ENCODE data around the gene PEPD.
A peak's percentile ranks its signal among the peaks of the same experiment; 100 is the strongest.
"Not testable (repeated sequence)": the region's sequence is repeated elsewhere in the genome, so short reads cannot be mapped to it uniquely, and the experiment has no call there.

Gene PEPD

DNA sequence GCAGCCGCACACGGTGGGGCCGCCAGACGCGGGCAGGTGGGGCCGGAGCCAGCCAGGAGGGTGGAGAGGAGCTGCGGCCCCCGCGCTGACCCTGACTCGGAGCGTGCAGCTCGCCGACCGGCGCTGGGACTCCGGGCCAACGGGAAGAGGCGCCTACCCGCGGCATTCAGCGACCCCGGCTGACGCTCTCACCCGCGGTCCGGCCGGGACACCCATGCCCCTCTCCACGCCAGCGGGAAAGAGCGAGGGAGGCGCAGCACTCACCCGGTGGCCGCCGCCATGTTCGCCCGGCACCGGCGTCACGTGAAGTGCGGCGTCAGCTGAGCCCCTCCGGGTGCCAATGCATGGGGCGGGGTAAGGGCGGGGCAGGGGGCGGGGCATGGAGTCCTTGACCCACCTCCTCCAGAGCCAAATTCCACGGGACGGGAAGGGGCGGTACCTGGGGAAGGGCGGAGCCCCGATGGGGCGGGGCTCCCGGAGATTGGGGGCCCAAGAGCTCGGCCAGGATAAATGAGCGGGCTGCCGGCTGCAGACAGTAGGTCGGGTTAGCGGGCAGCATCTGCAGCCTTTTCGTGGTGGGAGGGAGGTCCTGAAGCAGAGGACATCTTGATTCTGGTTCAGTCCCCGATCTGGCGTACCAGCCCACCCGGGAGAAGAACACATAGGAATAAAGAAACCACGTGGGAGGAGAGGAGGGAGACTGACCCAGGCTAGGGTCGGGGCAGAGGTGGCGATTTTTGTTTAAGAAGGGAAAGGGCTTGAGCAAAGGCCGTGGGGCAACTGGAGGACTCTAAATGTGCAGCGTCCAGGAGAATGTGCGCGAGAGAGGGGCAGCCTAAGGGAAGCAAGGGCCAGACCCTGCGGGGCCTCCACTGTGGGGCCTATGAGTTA lies at the start of gene PEPD:
Gene PEPD, minus strand, starts transcription at position 312 of the 891 bp plus-strand sequence. Its CDS starts 31 bp downstream, at position 281.
- H3K27ac ChIP-seq, result peak within 1 kb of the TSS; percentile 62; the same call in 1 of the 2 replicates
- TF ChIP-seq, protein P1, sequence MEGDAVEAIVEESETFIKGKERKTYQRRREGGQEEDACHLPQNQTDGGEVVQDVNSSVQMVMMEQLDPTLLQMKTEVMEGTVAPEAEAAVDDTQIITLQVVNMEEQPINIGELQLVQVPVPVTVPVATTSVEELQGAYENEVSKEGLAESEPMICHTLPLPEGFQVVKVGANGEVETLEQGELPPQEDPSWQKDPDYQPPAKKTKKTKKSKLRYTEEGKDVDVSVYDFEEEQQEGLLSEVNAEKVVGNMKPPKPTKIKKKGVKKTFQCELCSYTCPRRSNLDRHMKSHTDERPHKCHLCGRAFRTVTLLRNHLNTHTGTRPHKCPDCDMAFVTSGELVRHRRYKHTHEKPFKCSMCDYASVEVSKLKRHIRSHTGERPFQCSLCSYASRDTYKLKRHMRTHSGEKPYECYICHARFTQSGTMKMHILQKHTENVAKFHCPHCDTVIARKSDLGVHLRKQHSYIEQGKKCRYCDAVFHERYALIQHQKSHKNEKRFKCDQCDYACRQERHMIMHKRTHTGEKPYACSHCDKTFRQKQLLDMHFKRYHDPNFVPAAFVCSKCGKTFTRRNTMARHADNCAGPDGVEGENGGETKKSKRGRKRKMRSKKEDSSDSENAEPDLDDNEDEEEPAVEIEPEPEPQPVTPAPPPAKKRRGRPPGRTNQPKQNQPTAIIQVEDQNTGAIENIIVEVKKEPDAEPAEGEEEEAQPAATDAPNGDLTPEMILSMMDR (conservative IDR thresholded peaks at IDR 0.05), result no peak

DNA sequence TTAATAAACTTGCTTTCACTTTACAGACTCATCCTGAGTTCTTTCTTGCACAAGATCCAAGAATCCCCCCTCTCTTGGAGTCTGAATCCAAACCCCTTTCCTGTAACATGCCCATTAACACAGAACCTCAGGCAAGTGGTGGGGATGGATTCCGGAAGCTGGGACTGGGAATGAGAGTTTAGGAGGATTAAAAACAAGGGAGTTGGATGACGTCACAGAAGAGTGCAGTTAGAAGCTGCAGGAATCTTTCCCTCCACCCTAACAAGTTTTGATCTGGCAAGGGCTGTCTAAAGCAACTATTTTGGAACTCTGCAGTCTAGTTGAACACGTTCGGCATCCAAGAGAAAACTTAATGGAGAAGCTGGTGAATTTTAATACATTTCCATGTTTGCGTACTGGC lies 48.2 kb upstream of the PEPD start:
- TF ChIP-seq, protein P1 (conservative IDR thresholded peaks at IDR 0.05), result no peak
- no peak overlapping the region for H3K27ac ChIP-seq

GRCh38 chr19:33568706-33569105 lies 47.1 kb upstream of the PEPD start:
- TF ChIP-seq, protein P1 (conservative IDR thresholded peaks at IDR 0.05), result no peak
- no peak overlapping the region for H3K27ac ChIP-seq

GRCh38 chr19:33564836-33565338 lies 43.3 kb upstream of the PEPD start:
- TF ChIP-seq, protein P1 (conservative IDR thresholded peaks at IDR 0.05), result no peak

GRCh38 chr19:33562636-33563035 lies 41.0 kb upstream of the PEPD start:
- TF ChIP-seq, protein P1 (conservative IDR thresholded peaks at IDR 0.05), result no peak
- H3K27ac ChIP-seq, result no peak overlapping the region

More at GRCh38 chr19:33564836-33565338, 43.3 kb upstream of the PEPD start:
- H3K27ac ChIP-seq, result no peak overlapping the region

DNA sequence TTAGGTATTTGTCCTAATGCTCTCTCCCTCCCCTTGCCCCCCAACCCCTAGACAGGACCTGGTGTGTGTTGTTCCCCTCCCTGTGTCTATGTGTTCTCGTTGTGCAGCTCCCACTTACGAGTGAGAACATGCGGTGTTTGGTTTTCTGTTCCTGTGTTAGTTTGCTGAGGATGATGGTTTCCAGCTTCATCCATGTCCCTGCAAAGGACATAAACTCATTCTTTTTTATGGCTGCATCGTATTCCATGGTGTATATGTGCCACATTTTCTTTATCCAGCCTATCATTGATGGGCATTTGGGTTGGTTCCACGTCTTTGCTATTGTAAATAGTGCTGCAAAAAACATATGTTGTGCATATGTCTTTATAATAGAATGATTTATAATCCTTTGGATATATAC lies 40.1 kb upstream of the PEPD start:
- H3K27ac ChIP-seq, result not testable (repeated sequence)

DNA sequence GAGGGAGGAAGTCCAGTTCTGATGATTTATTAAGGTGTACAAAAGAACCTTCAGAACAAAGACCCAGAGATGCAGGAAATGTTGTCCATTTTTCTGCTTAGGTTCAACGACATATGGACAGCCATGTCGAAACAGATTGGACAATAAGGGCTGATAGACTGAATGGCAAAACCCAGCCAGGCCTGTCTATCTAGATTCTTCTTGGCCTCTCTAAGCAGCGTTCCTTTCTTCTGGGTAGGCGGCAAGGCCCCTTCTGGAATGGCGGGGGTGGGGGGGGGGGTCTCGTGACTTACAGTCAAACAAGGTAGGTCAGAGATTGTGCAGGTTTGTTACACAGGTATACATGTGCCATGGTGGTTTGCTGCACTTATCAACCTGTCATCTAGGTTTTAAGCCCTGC lies 39.7 kb upstream of the PEPD start:
- TF ChIP-seq, protein P1 (conservative IDR thresholded peaks at IDR 0.05), result no peak
- no peak overlapping the region for H3K27ac ChIP-seq

DNA sequence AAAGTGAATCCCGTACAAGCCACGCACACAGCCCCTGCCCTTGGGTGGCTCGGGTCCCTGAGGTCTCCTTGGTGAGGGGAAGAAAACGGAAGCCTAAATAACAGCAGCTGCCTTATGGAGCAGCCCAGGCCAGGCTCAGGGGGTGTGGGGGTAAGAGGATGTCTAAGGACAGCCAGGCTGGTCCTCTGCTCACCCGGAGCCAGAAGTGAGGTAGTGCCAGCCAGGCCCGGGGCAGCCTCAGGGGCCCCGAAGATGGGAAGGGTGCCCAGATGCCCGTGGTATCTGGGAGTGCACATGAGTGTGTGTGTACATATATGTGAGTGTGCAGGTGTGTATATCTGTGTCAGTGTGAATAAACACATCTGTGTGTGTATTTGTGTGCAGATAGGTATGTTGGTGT lies 38.4 kb upstream of the PEPD start:
- no peak overlapping the region for H3K27ac ChIP-seq
- TF ChIP-seq, protein P1 (conservative IDR thresholded peaks at IDR 0.05), result no peak
